ENCODE results near the gene OVAAL. TPM values are rescaled to one million over a fixed set of nuclear protein-coding genes. Genes with fewer than 3 reads are reported as not detected.

OVAAL gene
- total RNA-seq, 1 donor from 2014 or later, result not detected

GRCh38 chr1:180606155-180606554, 47.4 kb downstream of the OVAAL start:
- H3K27me3 Mint-ChIP-seq (ENCODE audit: insufficient read depth), result no peaks in the 10 kb centered on the region
- intact Hi-C loops (cut with micrococcal nuclease), result no loop called here
- H3K4me1 Mint-ChIP-seq (ENCODE audit: low read depth), result peaks cover 2% of the 10 kb centered on the region
- DNase-seq (ENCODE audit: low spot score), result no peak
- no peaks in the 10 kb centered on the region for H3K9me3 Mint-ChIP-seq
- no peaks in the 10 kb centered on the region for H3K36me3 Mint-ChIP-seq (ENCODE audit: low read depth)
- no peak overlapping the region for H3K4me3 Mint-ChIP-seq
- H3K27ac Mint-ChIP-seq, result no peak overlapping the region

DNA sequence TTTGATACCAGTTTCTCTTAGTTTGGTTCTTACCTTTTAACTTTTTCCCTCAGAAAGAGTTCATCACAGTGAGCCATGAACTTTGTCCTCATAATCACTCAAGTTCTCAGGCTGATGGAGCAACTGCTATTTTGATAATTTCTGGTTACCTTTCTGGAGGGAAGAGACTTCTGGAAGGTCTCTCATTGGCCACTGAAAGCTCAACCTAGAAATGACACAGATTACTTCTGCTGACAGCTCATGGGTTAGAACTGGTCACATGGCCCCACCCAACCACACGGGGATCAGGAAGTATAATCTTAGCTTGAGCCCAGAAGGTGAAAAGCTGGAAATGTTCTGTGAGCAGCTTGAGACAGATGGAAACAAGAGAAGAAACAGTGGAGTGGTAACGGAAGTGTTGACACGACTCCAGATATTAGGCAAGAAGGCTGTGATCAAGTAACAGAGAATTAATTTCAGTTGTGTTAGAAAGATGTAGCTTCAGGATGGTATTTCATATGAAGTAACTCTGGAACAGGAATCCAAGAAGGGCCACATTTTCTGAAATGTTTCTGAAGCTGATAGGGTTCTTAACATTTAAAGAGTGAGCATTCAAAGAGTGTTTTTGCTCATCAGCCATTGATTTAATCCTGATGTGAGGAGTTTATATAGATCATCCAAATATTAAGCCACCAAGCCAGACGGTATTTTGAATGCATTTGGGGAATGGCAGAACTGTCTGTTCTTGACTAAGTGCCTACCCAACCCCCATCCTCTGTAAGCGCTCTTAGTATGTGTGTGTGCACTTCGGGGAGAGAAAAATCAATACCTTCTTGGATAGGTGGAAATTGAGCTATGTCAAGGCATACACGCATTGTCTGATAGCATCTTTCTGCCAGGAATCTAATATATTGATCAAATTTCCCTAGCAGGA, 51.1 kb downstream of the OVAAL start:
- no peaks in the 10 kb centered on the region for H3K27me3 Mint-ChIP-seq (ENCODE audit: insufficient read depth)
- H3K4me3 Mint-ChIP-seq, result no peak overlapping the region
- H3K36me3 Mint-ChIP-seq (ENCODE audit: low read depth), result no peaks in the 10 kb centered on the region
- DNase-seq (ENCODE audit: low spot score), result no peak
- H3K9me3 Mint-ChIP-seq, result no peaks in the 10 kb centered on the region
- peaks cover 10% of the 10 kb centered on the region for H3K4me1 Mint-ChIP-seq (ENCODE audit: low read depth)
- intact Hi-C loops (cut with micrococcal nuclease), result no loop called here
- H3K27ac Mint-ChIP-seq, result no peak overlapping the region

- no peaks in the 10 kb centered on the region for H3K36me3 Mint-ChIP-seq (ENCODE audit: low read depth)
- intact Hi-C loops (cut with micrococcal nuclease), result no loop called here
- H3K4me3 Mint-ChIP-seq, result no peak overlapping the region
- peaks cover 10% of the 10 kb centered on the region for H3K4me1 Mint-ChIP-seq (ENCODE audit: low read depth)
- H3K27me3 Mint-ChIP-seq (ENCODE audit: insufficient read depth), result no peaks in the 10 kb centered on the region
- no peak for DNase-seq (ENCODE audit: low spot score)
- no peak overlapping the region for H3K27ac Mint-ChIP-seq
- H3K9me3 Mint-ChIP-seq, result no peaks in the 10 kb centered on the region
Measured at GRCh38 chr1:180610556-180611015, 51.8 kb downstream of the OVAAL start.

GRCh38 chr1:180611016-180611930, 52.5 kb downstream of the OVAAL start:
- intact Hi-C loops (cut with micrococcal nuclease), result no loop called here
- H3K27ac Mint-ChIP-seq, result no peak overlapping the region
- H3K4me1 Mint-ChIP-seq (ENCODE audit: low read depth), result peaks cover 10% of the 10 kb centered on the region
- H3K4me3 Mint-ChIP-seq, result no peak overlapping the region
- H3K36me3 Mint-ChIP-seq (ENCODE audit: low read depth), result no peaks in the 10 kb centered on the region
- H3K9me3 Mint-ChIP-seq, result no peaks in the 10 kb centered on the region
- no peaks in the 10 kb centered on the region for H3K27me3 Mint-ChIP-seq (ENCODE audit: insufficient read depth)
- no peak for DNase-seq (ENCODE audit: low spot score)

GRCh38 chr1:180612632-180613031, 53.9 kb downstream of the OVAAL start:
- H3K9me3 Mint-ChIP-seq, result no peaks in the 10 kb centered on the region
- no peak for DNase-seq (ENCODE audit: low spot score)
- no peaks in the 10 kb centered on the region for H3K36me3 Mint-ChIP-seq (ENCODE audit: low read depth)
- intact Hi-C loops (cut with micrococcal nuclease), result no loop called here
- no peak overlapping the region for H3K27ac Mint-ChIP-seq
- H3K27me3 Mint-ChIP-seq (ENCODE audit: insufficient read depth), result no peaks in the 10 kb centered on the region
- no peak overlapping the region for H3K4me3 Mint-ChIP-seq
- H3K4me1 Mint-ChIP-seq (ENCODE audit: low read depth), result peaks cover 10% of the 10 kb centered on the region

DNA sequence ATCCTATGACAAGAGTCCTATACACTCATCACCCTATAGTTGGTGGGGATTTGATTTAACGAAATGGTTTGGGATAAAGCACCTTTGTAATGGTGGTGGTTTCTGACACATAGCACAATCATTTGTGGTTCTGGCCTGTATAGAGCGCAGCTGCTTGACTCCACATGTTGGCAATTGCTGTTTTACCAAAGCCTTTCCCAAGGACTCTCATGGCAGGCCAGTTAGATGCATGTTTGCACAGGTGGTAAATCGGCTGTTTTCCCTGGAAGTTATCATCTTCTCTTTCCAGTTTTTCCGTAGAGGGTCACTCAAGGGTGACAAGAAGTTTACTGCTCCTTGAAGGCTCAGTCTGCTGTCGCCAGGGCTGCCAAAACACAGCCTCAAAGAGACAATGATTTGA, 56.0 kb downstream of the OVAAL start:
- no peak for DNase-seq (ENCODE audit: low spot score)
- no peak overlapping the region for H3K27ac Mint-ChIP-seq
- H3K36me3 Mint-ChIP-seq (ENCODE audit: low read depth), result no peaks in the 10 kb centered on the region
- intact Hi-C loops (cut with micrococcal nuclease), result no loop called here
- no peaks in the 10 kb centered on the region for H3K27me3 Mint-ChIP-seq (ENCODE audit: insufficient read depth)
- H3K9me3 Mint-ChIP-seq, result no peaks in the 10 kb centered on the region
- H3K4me1 Mint-ChIP-seq (ENCODE audit: low read depth), result peaks cover 10% of the 10 kb centered on the region
- no peak overlapping the region for H3K4me3 Mint-ChIP-seq

DNA sequence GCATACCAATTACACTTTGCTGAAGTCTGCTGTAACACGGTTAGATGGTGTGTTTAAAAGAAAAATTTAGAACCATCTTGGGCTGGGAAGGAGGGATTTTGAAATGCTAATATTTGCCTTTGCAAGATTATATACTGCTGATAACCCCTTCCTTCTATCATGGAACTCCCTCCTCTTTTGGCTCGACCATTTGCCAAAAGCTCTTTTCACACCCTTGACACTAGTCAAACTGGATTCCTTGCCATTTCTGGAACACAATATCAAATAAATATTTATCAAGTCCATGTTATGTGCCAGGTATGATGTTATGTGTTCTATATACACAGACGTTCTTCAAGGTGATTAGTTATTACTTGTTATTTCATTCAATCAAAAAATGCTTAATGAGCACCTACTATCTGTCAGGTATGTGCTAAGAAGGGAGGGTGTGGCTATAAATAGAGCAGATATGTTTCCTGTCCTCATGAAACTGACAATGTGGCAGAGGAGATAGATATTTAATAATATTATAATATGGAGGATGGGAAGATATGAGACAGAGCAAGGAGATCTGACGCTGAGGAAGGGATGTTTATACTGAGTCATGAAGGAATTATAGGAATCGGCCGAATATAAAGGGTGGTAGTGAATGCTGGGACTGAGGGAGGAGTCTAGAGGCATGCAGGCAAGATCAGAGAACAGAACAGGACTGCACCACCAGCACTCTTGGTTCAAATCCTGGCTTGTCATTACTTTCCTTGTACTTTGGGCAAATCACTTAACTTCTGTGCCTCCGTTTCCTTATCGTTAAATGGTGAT, 56.9 kb downstream of the OVAAL start:
- Mint-ChIP-seq H3K9me3 (no peaks in the 10 kb centered on the region), H3K4me1 (ENCODE audit: low read depth) (peaks cover 10% of the 10 kb centered on the region), H3K27ac (no peak overlapping the region), H3K27me3 (ENCODE audit: insufficient read depth) (no peaks in the 10 kb centered on the region), H3K36me3 (ENCODE audit: low read depth) (no peaks in the 10 kb centered on the region), H3K4me3 (no peak overlapping the region)
- intact Hi-C loops (cut with micrococcal nuclease), result no loop called here
- DNase-seq (ENCODE audit: low spot score), result no peak

Other genes starting within 250 kb of the OVAAL start
- 49.4 and 50.9 TPM in 2 replicates for gene ACBD6, start 56.4 kb upstream of the OVAAL start, total RNA-seq
- 21.1 and 21.2 TPM in 2 replicates for gene XPR1, start 73.1 kb downstream of the OVAAL start, total RNA-seq